ENCODE measurements around the gene SIAH1. TPM values are rescaled to one million over a fixed set of nuclear protein-coding genes. Genes with fewer than 3 reads are reported as not detected.

Gene SIAH1
- total and polyA plus RNA-seq, 2 of the 8 experiments (the other 6 are each of a cell fraction or from before 2014, with no cell fraction given) = 19.5 to 33.9 TPM

DNA sequence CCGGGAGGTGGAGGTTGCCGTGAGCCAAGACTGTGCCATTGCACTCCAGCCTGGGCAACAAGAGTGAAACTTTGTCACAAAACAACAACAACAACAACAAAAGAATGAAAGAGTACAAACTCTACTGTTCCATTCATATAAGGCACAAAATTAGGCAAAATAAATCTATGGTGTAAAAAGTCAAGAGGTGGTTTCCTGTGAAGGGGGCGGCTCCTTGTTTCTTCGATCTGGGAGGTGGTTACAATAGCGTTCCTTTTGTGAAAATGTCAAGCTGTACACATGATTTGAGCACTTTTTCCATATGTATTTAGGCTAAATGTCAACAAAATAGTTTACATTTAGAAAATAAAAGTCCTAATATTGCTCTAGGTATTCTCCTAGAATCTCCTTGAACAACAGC lies 6.9 kb downstream of the SIAH1 start:
- H2BK120ac ChIP-seq (replicated peaks; ENCODE audit: low read depth, low read length) = no peak overlapping the region
- H2BK15ac ChIP-seq (ENCODE audit: low read length) = no peak overlapping the region
- H3K9ac ChIP-seq (replicated peaks in 1 of 4; ENCODE audit: extremely low read depth in 1 of 4, low read depth in 3 of 4, low read length in 3 of 4) = no peak overlapping the region
- H3K79me1 ChIP-seq (ENCODE audit: low read depth, low read length) = peaks cover 3% of the 10 kb centered on the region
- H2BK5ac ChIP-seq (ENCODE audit: low read depth, low read length) = no peak overlapping the region
- H3K9me3 ChIP-seq (ENCODE audit: insufficient read depth in 2 of 2, low read depth in 1 of 2, low read length in 1 of 2) = no peaks in the 10 kb centered on the region
- H3K4me1 ChIP-seq (replicated peaks in 1 of 4; ENCODE audit: control insufficient read depth in 3 of 4, insufficient read depth in 4 of 4, low read length in 3 of 4) = peaks cover 0 to 22% (median 16%) of the 10 kb centered on the region in 4 experiments
- no peak overlapping the region for H3K4me3 ChIP-seq (ENCODE audit: extremely low read depth in 1 of 4, insufficient read depth in 2 of 4, low read depth in 3 of 4, low read length in 4 of 4)
- no peak overlapping the region for H4K91ac ChIP-seq (replicated peaks; ENCODE audit: insufficient read length, low read length)
- no peak overlapping the region for H2BK20ac ChIP-seq (ENCODE audit: low read length)
- CTCF ChIA-PET (ENCODE audit: partially characterized antibody) = interaction anchor here (1.9 kb wide), 1 partner anchor 44 kb away, joined by 5 read pairs; no protein-coding TSS in a partner anchor
- no peak for TF ChIP-seq SIRT6 (IDR thresholded peaks at IDR 0.05; ENCODE audit: low read length)
- TF ChIP-seq SUZ12 (IDR thresholded peaks at IDR 0.05; ENCODE audit: low read length) = no peak
- no peak for TF ChIP-seq HDAC6 (IDR thresholded peaks at IDR 0.05; ENCODE audit: low read depth, low read length)
- TF ChIP-seq TAF1 (IDR thresholded peaks at IDR 0.05; ENCODE audit: low read depth, low read length) = no peak
- no peak for TF ChIP-seq KDM5A (IDR thresholded peaks at IDR 0.05; ENCODE audit: low read length)
- no peak for TF ChIP-seq CEBPB (IDR thresholded peaks at IDR 0.05; ENCODE audit: low read depth, low read length)
- no peak for TF ChIP-seq GABPA (IDR thresholded peaks at IDR 0.05; ENCODE audit: borderline replicate concordance, insufficient read depth, low read length)
- no peak for TF ChIP-seq CREB1 (IDR thresholded peaks at IDR 0.05)
- TF ChIP-seq FOSL1 (IDR thresholded peaks at IDR 0.05; ENCODE audit: insufficient read depth, low read depth, low read length) = no peak
- no peaks in the 10 kb centered on the region for H3K23me2 ChIP-seq (ENCODE audit: low read depth, low read length)
- H2BK12ac ChIP-seq (ENCODE audit: low read depth, low read length) = no peak overlapping the region
- H3K27me3 ChIP-seq (replicated peaks in 1 of 4; ENCODE audit: control insufficient read depth in 3 of 4, extremely low read depth in 1 of 4, insufficient read depth in 3 of 4, low read length in 3 of 4) = no peaks in the 10 kb centered on the region
- no peak overlapping the region for H2AFZ ChIP-seq (ENCODE audit: low read length)
- no peak overlapping the region for H3K14ac ChIP-seq (ENCODE audit: insufficient read length)
- peaks cover 17 to 18% of the 10 kb centered on the region in 2 experiments for H4K20me1 ChIP-seq (replicated peaks in 1 of 2; ENCODE audit: control insufficient read depth in 1 of 2, insufficient read depth in 2 of 2, low read length in 2 of 2)
- 85% methylated on average over 5 of the region's 5 CpGs; no CpG with 5 or more reads in 1 of the 2 experiments for WGBS, 2 experiments (ENCODE audit: extremely low coverage in 1 of 2, insufficient coverage in 1 of 2, insufficient read length in 1 of 2, insufficient replicate concordance in 2 of 2, low coverage in 1 of 2, low lambda C conversion rate in 2 of 2, missing lambda C conversion rate in 1 of 2)
- H3K27ac ChIP-seq (ENCODE audit: low read depth, low read length) = no peak overlapping the region
- H3K4me2 ChIP-seq (ENCODE audit: insufficient read depth in 1 of 2, low read depth in 2 of 2, low read length in 2 of 2) = peak overlapping the region in 1 of 2 experiments; percentile 23; a peak in 1 of 4 replicates
- no peak overlapping the region for H4K8ac ChIP-seq (ENCODE audit: extremely low read depth, insufficient read depth, low read length)
- POLR2A ChIA-PET (ENCODE audit: partially characterized antibody) = interaction anchor here (0.9 to 11.9 kb wide), 4 partner anchors 9 to 22 kb away, joined by 3 to 156 read pairs (median 28); partner anchors contain the start of gene SIAH1
- no peak overlapping the region for H3K23ac ChIP-seq (ENCODE audit: insufficient read length)
- no peak overlapping the region for H3K4ac ChIP-seq (replicated peaks; ENCODE audit: insufficient read length, low read depth, low read length)
- no peak for DNase-seq (ENCODE audit: low read depth in 1 of 2, low spot score in 2 of 2)
- FAIRE-seq = no peak
- H3K56ac ChIP-seq (replicated peaks; ENCODE audit: insufficient read length, low read depth, low read length) = no peak overlapping the region
- H3K18ac ChIP-seq (ENCODE audit: extremely low read depth, low read length) = no peak overlapping the region
- H3K79me2 ChIP-seq (ENCODE audit: control insufficient read depth in 1 of 2, insufficient read depth in 2 of 2, low read length in 2 of 2) = peaks cover 52 to 100% of the 10 kb centered on the region in 2 experiments
- H3K36me3 ChIP-seq (ENCODE audit: control insufficient read depth in 2 of 4, insufficient read depth in 4 of 4, low read length in 3 of 4) = no peaks in the 10 kb centered on the region
- H4K5ac ChIP-seq (ENCODE audit: insufficient read length, low read depth, low read length) = no peak overlapping the region
- H2AK5ac ChIP-seq (ENCODE audit: low read depth, low read length) = 0 out of 2 replicates have a peak overlapping the region, but pooled peaks have one; percentile 40

All from H1 (cell line).